ENCODE data around the gene TMBIM4. TPM values are rescaled to one million over a fixed set of nuclear protein-coding genes. Genes with fewer than 3 reads are reported as not detected.

The TMBIM4 gene
- total and polyA plus RNA-seq, 10 of the 15 experiments (the other 5 are each of a cell fraction or from before 2014, with no cell fraction given), result 38.8 to 341 (median 82.8) TPM

DNA sequence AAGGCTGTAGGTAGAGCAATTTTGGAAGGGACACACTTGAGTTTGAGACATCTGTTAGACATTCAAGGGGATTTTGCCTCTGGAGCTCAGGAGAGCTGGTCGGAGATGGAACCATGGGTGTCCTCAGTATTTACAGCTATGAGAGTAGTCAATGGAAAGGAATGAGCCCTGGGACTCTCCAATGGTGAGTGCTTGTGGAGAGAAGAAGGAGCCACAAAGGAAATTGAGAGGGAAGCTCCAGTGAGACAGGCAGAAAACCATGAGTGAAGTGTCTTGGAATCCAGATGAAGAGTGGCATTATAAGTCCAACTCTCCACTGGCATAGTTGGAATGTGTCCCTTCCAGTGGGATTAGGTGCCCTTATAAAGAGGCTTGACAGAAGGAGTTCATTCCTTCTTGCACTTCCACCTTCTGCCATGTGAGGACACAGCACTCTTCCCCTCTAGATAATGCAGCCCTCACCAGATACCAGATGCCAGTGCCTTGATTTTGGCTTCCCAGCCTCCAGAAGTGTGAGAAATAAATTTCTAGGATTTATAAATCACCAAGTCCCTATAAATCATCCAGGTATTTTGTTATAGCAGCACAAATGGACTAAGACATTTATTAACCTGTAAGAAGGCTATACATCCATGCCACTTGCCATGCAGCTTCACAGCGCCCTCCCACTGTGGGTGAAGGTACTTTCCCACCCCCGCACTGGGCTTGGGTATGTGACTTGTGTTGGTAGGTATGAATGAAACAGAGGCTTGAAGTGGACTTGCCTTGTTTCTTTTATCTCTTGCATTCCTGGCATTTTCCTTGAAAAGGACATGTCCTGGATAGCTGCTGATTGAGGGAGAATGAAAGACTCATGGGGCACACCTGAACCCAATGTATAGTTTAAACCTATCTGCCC lies 66.5 kb downstream of the TMBIM4 start:
- intact Hi-C loops (cut with micrococcal nuclease; ENCODE audit: unreplicated experiment) (no loop called here), in situ Hi-C loops (cut with MboI) (loop anchor here (10.0 kb wide), 2 partner anchors 798 to 1208 kb away; no protein-coding TSS in a partner anchor)
- Histone ChIP-seq H3K9ac (ENCODE audit: control insufficient read depth, insufficient read depth, low read length) (no peak overlapping the region), H3K4me2 (ENCODE audit: control insufficient read depth, insufficient read depth) (no peak overlapping the region), H3K27me3 (replicated peaks in 1 of 2; ENCODE audit: control insufficient read depth in 2 of 2, insufficient read depth in 2 of 2, low read length in 1 of 2) (no peaks in the 10 kb centered on the region), H3K4me3 (no peak overlapping the region), H3K79me2 (ENCODE audit: control insufficient read depth, insufficient read depth, low read length) (no peaks in the 10 kb centered on the region), H4K20me1 (ENCODE audit: control insufficient read depth, insufficient read depth) (no peaks in the 10 kb centered on the region), H3K36me3 (ENCODE audit: control insufficient read depth in 2 of 2, insufficient read depth in 2 of 2, low read length in 1 of 2) (no peaks in the 10 kb centered on the region), H3K27ac (ENCODE audit: control insufficient read depth, insufficient read depth) (no peak overlapping the region), H3K9me3 (replicated peaks; ENCODE audit: control insufficient read depth, insufficient read depth, low read length) (no peaks in the 10 kb centered on the region), H2AFZ (ENCODE audit: control insufficient read depth, low read depth, low read length) (no peak overlapping the region), H3K4me1 (ENCODE audit: control insufficient read depth, insufficient read depth, low read length) (no peaks in the 10 kb centered on the region)
- no peak for DNase-seq (ENCODE audit: low read depth, low spot score)
- SMC1A ChIA-PET (ENCODE audit: uncharacterized antibody, unreplicated experiment), result interaction anchor here (1.1 to 1.3 kb wide), 2 partner anchors 221 to 500 kb away, joined by 3 to 4 read pairs; no protein-coding TSS in a partner anchor
- RAD21 ChIA-PET (ENCODE audit: unreplicated experiment), result interaction anchor here (1.2 to 1.9 kb wide), 4 partner anchors 19 to 547 kb away, joined by 3 to 5 read pairs (median 4); no protein-coding TSS in a partner anchor
- POLR2A ChIA-PET, result no interaction called here
- WGBS (ENCODE audit: insufficient coverage, insufficient replicate concordance, low lambda C conversion rate, missing lambda C conversion rate), result 36% methylated on average over 3 of the region's 3 CpGs
- no peak for ATAC-seq
- no peak for FAIRE-seq
- CTCF ChIA-PET, result interaction anchor here (0.6 to 2.2 kb wide), 5 partner anchors 13 to 547 kb away, joined by 3 to 11 read pairs (median 4); no protein-coding TSS in a partner anchor
- BruUV-seq (replicated peaks), result no TSS peak
- TF ChIP-seq NR2C1 (IDR thresholded peaks at IDR 0.05), result no peak
- no peak for TF ChIP-seq SMARCA5 (IDR thresholded peaks at IDR 0.05)
- no peak for TF ChIP-seq KLF5 (IDR thresholded peaks at IDR 0.05; ENCODE audit: partially characterized antibody)
- no peak for TF ChIP-seq DPF2 (IDR thresholded peaks at IDR 0.05)
- no peak for TF ChIP-seq ZNF274 (IDR thresholded peaks at IDR 0.05; ENCODE audit: insufficient read depth, insufficient read length)
- no peak for TF ChIP-seq MYC (IDR thresholded peaks at IDR 0.05; ENCODE audit: insufficient read depth, insufficient read length, insufficient replicate concordance, low read length, severe bottlenecking)
- TF ChIP-seq, protein P1, sequence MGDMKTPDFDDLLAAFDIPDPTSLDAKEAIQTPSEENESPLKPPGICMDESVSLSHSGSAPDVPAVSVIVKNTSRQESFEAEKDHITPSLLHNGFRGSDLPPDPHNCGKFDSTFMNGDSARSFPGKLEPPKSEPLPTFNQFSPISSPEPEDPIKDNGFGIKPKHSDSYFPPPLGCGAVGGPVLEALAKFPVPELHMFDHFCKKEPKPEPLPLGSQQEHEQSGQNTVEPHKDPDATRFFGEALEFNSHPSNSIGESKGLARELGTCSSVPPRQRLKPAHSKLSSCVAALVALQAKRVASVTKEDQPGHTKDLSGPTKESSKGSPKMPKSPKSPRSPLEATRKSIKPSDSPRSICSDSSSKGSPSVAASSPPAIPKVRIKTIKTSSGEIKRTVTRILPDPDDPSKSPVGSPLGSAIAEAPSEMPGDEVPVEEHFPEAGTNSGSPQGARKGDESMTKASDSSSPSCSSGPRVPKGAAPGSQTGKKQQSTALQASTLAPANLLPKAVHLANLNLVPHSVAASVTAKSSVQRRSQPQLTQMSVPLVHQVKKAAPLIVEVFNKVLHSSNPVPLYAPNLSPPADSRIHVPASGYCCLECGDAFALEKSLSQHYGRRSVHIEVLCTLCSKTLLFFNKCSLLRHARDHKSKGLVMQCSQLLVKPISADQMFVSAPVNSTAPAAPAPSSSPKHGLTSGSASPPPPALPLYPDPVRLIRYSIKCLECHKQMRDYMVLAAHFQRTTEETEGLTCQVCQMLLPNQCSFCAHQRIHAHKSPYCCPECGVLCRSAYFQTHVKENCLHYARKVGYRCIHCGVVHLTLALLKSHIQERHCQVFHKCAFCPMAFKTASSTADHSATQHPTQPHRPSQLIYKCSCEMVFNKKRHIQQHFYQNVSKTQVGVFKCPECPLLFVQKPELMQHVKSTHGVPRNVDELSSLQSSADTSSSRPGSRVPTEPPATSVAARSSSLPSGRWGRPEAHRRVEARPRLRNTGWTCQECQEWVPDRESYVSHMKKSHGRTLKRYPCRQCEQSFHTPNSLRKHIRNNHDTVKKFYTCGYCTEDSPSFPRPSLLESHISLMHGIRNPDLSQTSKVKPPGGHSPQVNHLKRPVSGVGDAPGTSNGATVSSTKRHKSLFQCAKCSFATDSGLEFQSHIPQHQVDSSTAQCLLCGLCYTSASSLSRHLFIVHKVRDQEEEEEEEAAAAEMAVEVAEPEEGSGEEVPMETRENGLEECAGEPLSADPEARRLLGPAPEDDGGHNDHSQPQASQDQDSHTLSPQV (IDR thresholded peaks at IDR 0.05), result no peak
- no peak for TF ChIP-seq RAD51 (IDR thresholded peaks at IDR 0.05)
- TF ChIP-seq, protein P2, sequence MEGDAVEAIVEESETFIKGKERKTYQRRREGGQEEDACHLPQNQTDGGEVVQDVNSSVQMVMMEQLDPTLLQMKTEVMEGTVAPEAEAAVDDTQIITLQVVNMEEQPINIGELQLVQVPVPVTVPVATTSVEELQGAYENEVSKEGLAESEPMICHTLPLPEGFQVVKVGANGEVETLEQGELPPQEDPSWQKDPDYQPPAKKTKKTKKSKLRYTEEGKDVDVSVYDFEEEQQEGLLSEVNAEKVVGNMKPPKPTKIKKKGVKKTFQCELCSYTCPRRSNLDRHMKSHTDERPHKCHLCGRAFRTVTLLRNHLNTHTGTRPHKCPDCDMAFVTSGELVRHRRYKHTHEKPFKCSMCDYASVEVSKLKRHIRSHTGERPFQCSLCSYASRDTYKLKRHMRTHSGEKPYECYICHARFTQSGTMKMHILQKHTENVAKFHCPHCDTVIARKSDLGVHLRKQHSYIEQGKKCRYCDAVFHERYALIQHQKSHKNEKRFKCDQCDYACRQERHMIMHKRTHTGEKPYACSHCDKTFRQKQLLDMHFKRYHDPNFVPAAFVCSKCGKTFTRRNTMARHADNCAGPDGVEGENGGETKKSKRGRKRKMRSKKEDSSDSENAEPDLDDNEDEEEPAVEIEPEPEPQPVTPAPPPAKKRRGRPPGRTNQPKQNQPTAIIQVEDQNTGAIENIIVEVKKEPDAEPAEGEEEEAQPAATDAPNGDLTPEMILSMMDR (IDR thresholded peaks at IDR 0.05 in 2 of 3, conservative IDR thresholded peaks at IDR 0.05 in 1 of 3; ENCODE audit: control insufficient read depth in 2 of 3, extremely low read depth in 1 of 3, insufficient read depth in 1 of 3, low read depth in 3 of 3, low read length in 3 of 3), result peak; percentile 1 to 23 (median 18); a peak in 2 of 6 replicates
- no peak for TF ChIP-seq YBX1 (IDR thresholded peaks at IDR 0.05)
- TF ChIP-seq IRF4 (IDR thresholded peaks at IDR 0.05; ENCODE audit: low read depth, low read length), result no peak
- no peak for TF ChIP-seq NFYA (IDR thresholded peaks at IDR 0.05; ENCODE audit: borderline replicate concordance, low read depth, low read length)
- TF ChIP-seq BHLHE40 (IDR thresholded peaks at IDR 0.05; ENCODE audit: borderline replicate concordance in 1 of 2, low read depth in 2 of 2, low read length in 1 of 2), result no peak
- TF ChIP-seq, protein P3, sequence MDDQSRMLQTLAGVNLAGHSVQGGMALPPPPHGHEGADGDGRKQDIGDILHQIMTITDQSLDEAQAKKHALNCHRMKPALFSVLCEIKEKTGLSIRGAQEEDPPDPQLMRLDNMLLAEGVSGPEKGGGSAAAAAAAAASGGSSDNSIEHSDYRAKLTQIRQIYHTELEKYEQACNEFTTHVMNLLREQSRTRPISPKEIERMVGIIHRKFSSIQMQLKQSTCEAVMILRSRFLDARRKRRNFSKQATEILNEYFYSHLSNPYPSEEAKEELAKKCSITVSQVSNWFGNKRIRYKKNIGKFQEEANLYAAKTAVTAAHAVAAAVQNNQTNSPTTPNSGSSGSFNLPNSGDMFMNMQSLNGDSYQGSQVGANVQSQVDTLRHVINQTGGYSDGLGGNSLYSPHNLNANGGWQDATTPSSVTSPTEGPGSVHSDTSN (IDR thresholded peaks at IDR 0.05; ENCODE audit: insufficient replicate concordance, low read depth, low read length), result no peak

All from GM12878 (cell line).